Calu3 (cell line): ENCODE measurements around the gene TMEM273. TPM values are rescaled to one million over a fixed set of nuclear protein-coding genes. Genes with fewer than 3 reads are reported as not detected.

Source experiments
- BruUV-seq: library from RNA; stranded (reverse); fragments of 400-500 nt; replicated peaks from 2 replicates; lab custom pipeline; 2021; lab: Mats Ljungman, UMichigan
- CTCF ChIA-PET: fragments of 300-600 bp; sonication (Branson Sonifier 250); formaldehyde crosslinking; loops from one replicate; lab custom pipeline; 2022; ENCODE audit warnings: antibody characterized with exemption; lab: Charles Lee
- DNase-seq: peaks from one replicate; pipeline ENCODE4 v3.0.0; 2022
- H3K27ac Mint-ChIP-seq: one replicate; pipeline ENCODE4 v1.8.0; 2022; ENCODE audit warnings: mixed read lengths; ENCODE audit not compliant: unreplicated experiment
- H3K27me3 Mint-ChIP-seq: one replicate; pipeline ENCODE4 v1.8.0; 2022; ENCODE audit warnings: mixed read lengths; ENCODE audit not compliant: unreplicated experiment
- H3K36me3 Mint-ChIP-seq: one replicate; pipeline ENCODE4 v1.8.0; 2022; ENCODE audit warnings: mild to moderate bottlenecking, moderate library complexity, mixed read lengths; ENCODE audit not compliant: insufficient read depth, unreplicated experiment
- H3K4me1 Mint-ChIP-seq: one replicate; pipeline ENCODE4 v1.8.0; 2022; ENCODE audit warnings: mild to moderate bottlenecking, low read depth, mixed read lengths; ENCODE audit not compliant: unreplicated experiment
- H3K4me3 Mint-ChIP-seq: one replicate; pipeline ENCODE4 v1.8.0; 2022; ENCODE audit warnings: mild to moderate bottlenecking, low read depth, moderate library complexity, mixed read lengths; ENCODE audit not compliant: unreplicated experiment
- H3K9me3 Mint-ChIP-seq: one replicate; pipeline ENCODE4 v1.8.0; 2022; ENCODE audit warnings: low read depth, mixed read lengths; ENCODE audit not compliant: unreplicated experiment
- CTCF ChIP-seq: fragments of 200-600 bp; IDR thresholded peaks from one replicate; pipeline ENCODE4 v1.8.0; 2022; ENCODE audit warnings: antibody characterized with exemption; ENCODE audit not compliant: unreplicated experiment
- intact Hi-C: fragments of 100-400 bp; cut with micrococcal nuclease; formaldehyde crosslinking; loops from one replicate; pipeline ENCODE4 v1.10.0; 2022; ENCODE audit not compliant: unreplicated experiment
- total RNA-seq: library from RNA; stranded (reverse); gene quantifications from 2 replicates; pipeline ENCODE4 v1.2.3, GENCODE V29; 2022

Gene TMEM273
- total RNA-seq, 1 experiment from 2014 or later: not detected

- peaks cover 66% of the 10 kb centered on the region for H3K27me3 Mint-ChIP-seq
- H3K4me3 Mint-ChIP-seq: no peak overlapping the region
- H3K36me3 Mint-ChIP-seq: no peaks in the 10 kb centered on the region
- intact Hi-C loops: no loop called here
- CTCF ChIA-PET: no interaction called here
- no peaks in the 10 kb centered on the region for H3K4me1 Mint-ChIP-seq
- no peak for DNase-seq
- no peak overlapping the region for H3K27ac Mint-ChIP-seq
- TF ChIP-seq CTCF: no peak
- no peaks in the 10 kb centered on the region for H3K9me3 Mint-ChIP-seq
- BruUV-seq: no TSS peak
Observed at GRCh38 chr10:49119746-49120145, 68.4 kb downstream of the TMEM273 start.

GRCh38 chr10:49118430-49119074 is 69.6 kb downstream of the TMEM273 start:
- no peaks in the 10 kb centered on the region for H3K4me1 Mint-ChIP-seq
- no TSS peak for BruUV-seq
- CTCF ChIA-PET: no interaction called here
- no peaks in the 10 kb centered on the region for H3K36me3 Mint-ChIP-seq
- intact Hi-C loops: no loop called here
- H3K9me3 Mint-ChIP-seq: no peaks in the 10 kb centered on the region
- no peak for DNase-seq
- H3K27me3 Mint-ChIP-seq: peaks cover 66% of the 10 kb centered on the region
- H3K4me3 Mint-ChIP-seq: no peak overlapping the region
- TF ChIP-seq CTCF: no peak
- H3K27ac Mint-ChIP-seq: no peak overlapping the region

- Mint-ChIP-seq H3K4me1 (no peaks in the 10 kb centered on the region), H3K27me3 (peaks cover 71% of the 10 kb centered on the region), H3K27ac (no peak overlapping the region), H3K4me3 (no peak overlapping the region), H3K36me3 (no peaks in the 10 kb centered on the region), H3K9me3 (no peaks in the 10 kb centered on the region)
- intact Hi-C loops: no loop called here
- BruUV-seq: no TSS peak
- CTCF ChIA-PET: no interaction called here
- no peak for DNase-seq
- no peak for TF ChIP-seq CTCF
Observed at GRCh38 chr10:49117376-49118070, 70.7 kb downstream of the TMEM273 start.

- Mint-ChIP-seq H3K9me3 (no peaks in the 10 kb centered on the region), H3K4me1 (no peaks in the 10 kb centered on the region), H3K4me3 (no peak overlapping the region), H3K27ac (no peak overlapping the region), H3K27me3 (peaks cover 71% of the 10 kb centered on the region), H3K36me3 (no peaks in the 10 kb centered on the region)
- CTCF ChIA-PET: no interaction called here
- BruUV-seq: no TSS peak
- no peak for DNase-seq
- intact Hi-C loops: no loop called here
- TF ChIP-seq CTCF: no peak
Observed at GRCh38 chr10:49116509-49117375, 71.4 kb downstream of the TMEM273 start.
